ENCODE measurements around the gene ABHD12. TPM values are rescaled to one million over a fixed set of nuclear protein-coding genes. Genes with fewer than 3 reads are reported as not detected.

Gene ABHD12
- polyA plus RNA-seq, 4 donors: 28.0 to 93.9 (median 54.9) TPM

- H3K9me3 ChIP-seq (ENCODE audit: control insufficient read depth in 2 of 2, insufficient read depth in 1 of 2, low read depth in 1 of 2, low read length in 1 of 2): no peaks in the 10 kb centered on the region
- FAIRE-seq (no peak), DNase-seq (no peak)
- 60 to 67% (median 64%) methylated on average over 3 of the region's 3 CpGs for WGBS, 3 donors
- H3K27ac ChIP-seq (ENCODE audit: low read depth in 1 of 3, low read length in 2 of 3): no peak overlapping the region
- H3K36me3 ChIP-seq (ENCODE audit: control insufficient read depth in 3 of 3, insufficient read depth in 2 of 3, low read depth in 1 of 3, low read length in 3 of 3): no peaks in the 10 kb centered on the region
- no peak overlapping the region for H3K4me3 ChIP-seq (ENCODE audit: low read depth in 1 of 3, low read length in 3 of 3)
- H3K27me3 ChIP-seq (ENCODE audit: control insufficient read depth in 3 of 3, insufficient read depth in 3 of 3, low read length in 3 of 3): no peaks in the 10 kb centered on the region
- H3K4me1 ChIP-seq (ENCODE audit: control insufficient read depth in 3 of 3, insufficient read depth in 2 of 3, low read depth in 1 of 3, low read length in 2 of 3): peaks cover 0 to 23% (median 4%) of the 10 kb centered on the region in 3 donors
Observed at GRCh38 chr20:25355011-25355595, 35.5 kb downstream of the ABHD12 start.

- H3K27ac ChIP-seq (ENCODE audit: low read depth in 1 of 3, low read length in 2 of 3): no peak overlapping the region
- WGBS, 3 donors: 16 to 55% (median 40%) methylated on average over 15 of the region's 15 CpGs
- FAIRE-seq: no peak
- H3K36me3 ChIP-seq (ENCODE audit: control insufficient read depth in 3 of 3, insufficient read depth in 2 of 3, low read depth in 1 of 3, low read length in 3 of 3): no peaks in the 10 kb centered on the region
- no peaks in the 10 kb centered on the region for H3K27me3 ChIP-seq (ENCODE audit: control insufficient read depth in 3 of 3, insufficient read depth in 3 of 3, low read length in 3 of 3)
- DNase-seq: peak in 1 of 2 donors; percentile 28
- H3K4me1 ChIP-seq (ENCODE audit: control insufficient read depth in 3 of 3, insufficient read depth in 2 of 3, low read depth in 1 of 3, low read length in 2 of 3): peaks cover 0 to 23% (median 4%) of the 10 kb centered on the region in 3 donors
- H3K4me3 ChIP-seq (ENCODE audit: low read depth in 1 of 3, low read length in 3 of 3): no peak overlapping the region
- no peaks in the 10 kb centered on the region for H3K9me3 ChIP-seq (ENCODE audit: control insufficient read depth in 2 of 2, insufficient read depth in 1 of 2, low read depth in 1 of 2, low read length in 1 of 2)
Observed at GRCh38 chr20:25353747-25354705, 36.6 kb downstream of the ABHD12 start.

GRCh38 chr20:25353353-25353746 is 37.3 kb downstream of the ABHD12 start:
- Histone ChIP-seq H3K4me3 (ENCODE audit: low read depth in 1 of 3, low read length in 3 of 3) (no peak overlapping the region), H3K9me3 (ENCODE audit: control insufficient read depth in 2 of 2, insufficient read depth in 1 of 2, low read depth in 1 of 2, low read length in 1 of 2) (no peaks in the 10 kb centered on the region), H3K27ac (ENCODE audit: low read depth in 1 of 3, low read length in 2 of 3) (no peak overlapping the region), H3K4me1 (ENCODE audit: control insufficient read depth in 3 of 3, insufficient read depth in 2 of 3, low read depth in 1 of 3, low read length in 2 of 3) (peaks cover 0 to 23% (median 4%) of the 10 kb centered on the region in 3 donors), H3K27me3 (ENCODE audit: control insufficient read depth in 3 of 3, insufficient read depth in 3 of 3, low read length in 3 of 3) (no peaks in the 10 kb centered on the region), H3K36me3 (ENCODE audit: control insufficient read depth in 3 of 3, insufficient read depth in 2 of 3, low read depth in 1 of 3, low read length in 3 of 3) (no peaks in the 10 kb centered on the region)
- WGBS, 3 donors: 34 to 50% (median 37%) methylated on average over 3 of the region's 3 CpGs
- no peak for FAIRE-seq
- no peak for DNase-seq

- peaks cover 0 to 23% (median 4%) of the 10 kb centered on the region in 3 donors for H3K4me1 ChIP-seq (ENCODE audit: control insufficient read depth in 3 of 3, insufficient read depth in 2 of 3, low read depth in 1 of 3, low read length in 2 of 3)
- no peaks in the 10 kb centered on the region for H3K27me3 ChIP-seq (ENCODE audit: control insufficient read depth in 3 of 3, insufficient read depth in 3 of 3, low read length in 3 of 3)
- H3K9me3 ChIP-seq (ENCODE audit: control insufficient read depth in 2 of 2, insufficient read depth in 1 of 2, low read depth in 1 of 2, low read length in 1 of 2): no peaks in the 10 kb centered on the region
- FAIRE-seq (no peak), DNase-seq (no peak)
- H3K27ac ChIP-seq (ENCODE audit: low read depth in 1 of 3, low read length in 2 of 3): no peak overlapping the region
- no peak overlapping the region for H3K4me3 ChIP-seq (ENCODE audit: low read depth in 1 of 3, low read length in 3 of 3)
- 85 to 94% (median 87%) methylated on average over 3 of the region's 3 CpGs for WGBS, 3 donors
- no peaks in the 10 kb centered on the region for H3K36me3 ChIP-seq (ENCODE audit: control insufficient read depth in 3 of 3, insufficient read depth in 2 of 3, low read depth in 1 of 3, low read length in 3 of 3)
Observed at GRCh38 chr20:25352746-25353145, 37.9 kb downstream of the ABHD12 start.

GRCh38 chr20:25351024-25351360 is 39.6 kb downstream of the ABHD12 start:
- H3K27ac ChIP-seq (ENCODE audit: low read depth in 1 of 3, low read length in 2 of 3): no peak overlapping the region
- H3K4me1 ChIP-seq (ENCODE audit: control insufficient read depth in 3 of 3, insufficient read depth in 2 of 3, low read depth in 1 of 3, low read length in 2 of 3): peaks cover 0 to 23% (median 4%) of the 10 kb centered on the region in 3 donors
- no peaks in the 10 kb centered on the region for H3K36me3 ChIP-seq (ENCODE audit: control insufficient read depth in 3 of 3, insufficient read depth in 2 of 3, low read depth in 1 of 3, low read length in 3 of 3)
- no peak for FAIRE-seq
- peak in 1 of 2 donors; percentile 12 for DNase-seq
- H3K4me3 ChIP-seq (ENCODE audit: low read depth in 1 of 3, low read length in 3 of 3): no peak overlapping the region
- no peaks in the 10 kb centered on the region for H3K27me3 ChIP-seq (ENCODE audit: control insufficient read depth in 3 of 3, insufficient read depth in 3 of 3, low read length in 3 of 3)
- no peaks in the 10 kb centered on the region for H3K9me3 ChIP-seq (ENCODE audit: control insufficient read depth in 2 of 2, insufficient read depth in 1 of 2, low read depth in 1 of 2, low read length in 1 of 2)

- no peak for FAIRE-seq
- H3K4me1 ChIP-seq (ENCODE audit: control insufficient read depth in 3 of 3, insufficient read depth in 2 of 3, low read depth in 1 of 3, low read length in 2 of 3): peaks cover 0 to 14% (median 5%) of the 10 kb centered on the region in 3 donors
- no peaks in the 10 kb centered on the region for H3K36me3 ChIP-seq (ENCODE audit: control insufficient read depth in 3 of 3, insufficient read depth in 2 of 3, low read depth in 1 of 3, low read length in 3 of 3)
- H3K9me3 ChIP-seq (ENCODE audit: control insufficient read depth in 2 of 2, insufficient read depth in 1 of 2, low read depth in 1 of 2, low read length in 1 of 2): no peaks in the 10 kb centered on the region
- no peak overlapping the region for H3K27ac ChIP-seq (ENCODE audit: low read depth in 1 of 3, low read length in 2 of 3)
- no peak overlapping the region for H3K4me3 ChIP-seq (ENCODE audit: low read depth in 1 of 3, low read length in 3 of 3)
- DNase-seq: no peak
- WGBS, 3 donors: 88 to 93% (median 91%) methylated on average over 6 of the region's 6 CpGs
- no peaks in the 10 kb centered on the region for H3K27me3 ChIP-seq (ENCODE audit: control insufficient read depth in 3 of 3, insufficient read depth in 3 of 3, low read length in 3 of 3)
Observed at GRCh38 chr20:25346349-25346748, 44.3 kb downstream of the ABHD12 start.

GRCh38 chr20:25345721-25346120 is 44.9 kb downstream of the ABHD12 start:
- H3K9me3 ChIP-seq (ENCODE audit: control insufficient read depth in 2 of 2, insufficient read depth in 1 of 2, low read depth in 1 of 2, low read length in 1 of 2): no peaks in the 10 kb centered on the region
- H3K27ac ChIP-seq (ENCODE audit: low read depth in 1 of 3, low read length in 2 of 3): no peak overlapping the region
- FAIRE-seq: no peak
- H3K4me1 ChIP-seq (ENCODE audit: control insufficient read depth in 3 of 3, insufficient read depth in 2 of 3, low read depth in 1 of 3, low read length in 2 of 3): peaks cover 0 to 10% (median 6%) of the 10 kb centered on the region in 3 donors
- no peaks in the 10 kb centered on the region for H3K36me3 ChIP-seq (ENCODE audit: control insufficient read depth in 3 of 3, insufficient read depth in 2 of 3, low read depth in 1 of 3, low read length in 3 of 3)
- H3K27me3 ChIP-seq (ENCODE audit: control insufficient read depth in 3 of 3, insufficient read depth in 3 of 3, low read length in 3 of 3): no peaks in the 10 kb centered on the region
- H3K4me3 ChIP-seq (ENCODE audit: low read depth in 1 of 3, low read length in 3 of 3): no peak overlapping the region
- 83 to 89% (median 84%) methylated on average over 1 of the region's 1 CpG for WGBS, 3 donors
- DNase-seq: no peak

- H3K27me3 ChIP-seq (ENCODE audit: control insufficient read depth in 3 of 3, insufficient read depth in 3 of 3, low read length in 3 of 3): no peaks in the 10 kb centered on the region
- no peak overlapping the region for H3K4me3 ChIP-seq (ENCODE audit: low read depth in 1 of 3, low read length in 3 of 3)
- no peaks in the 10 kb centered on the region for H3K36me3 ChIP-seq (ENCODE audit: control insufficient read depth in 3 of 3, insufficient read depth in 2 of 3, low read depth in 1 of 3, low read length in 3 of 3)
- H3K27ac ChIP-seq (ENCODE audit: low read depth in 1 of 3, low read length in 2 of 3): no peak overlapping the region
- H3K4me1 ChIP-seq (ENCODE audit: control insufficient read depth in 3 of 3, insufficient read depth in 2 of 3, low read depth in 1 of 3, low read length in 2 of 3): peaks cover 0 to 9% (median 8%) of the 10 kb centered on the region in 3 donors
- FAIRE-seq (no peak), DNase-seq (no peak)
- no peaks in the 10 kb centered on the region for H3K9me3 ChIP-seq (ENCODE audit: control insufficient read depth in 2 of 2, insufficient read depth in 1 of 2, low read depth in 1 of 2, low read length in 1 of 2)
- WGBS, 3 donors: 94 to 95% (median 95%) methylated on average over 3 of the region's 3 CpGs
Observed at GRCh38 chr20:25344634-25345033, 46.0 kb downstream of the ABHD12 start.
